ENCODE measurements around the gene UGT1A9.

Gene UGT1A9

DNA sequence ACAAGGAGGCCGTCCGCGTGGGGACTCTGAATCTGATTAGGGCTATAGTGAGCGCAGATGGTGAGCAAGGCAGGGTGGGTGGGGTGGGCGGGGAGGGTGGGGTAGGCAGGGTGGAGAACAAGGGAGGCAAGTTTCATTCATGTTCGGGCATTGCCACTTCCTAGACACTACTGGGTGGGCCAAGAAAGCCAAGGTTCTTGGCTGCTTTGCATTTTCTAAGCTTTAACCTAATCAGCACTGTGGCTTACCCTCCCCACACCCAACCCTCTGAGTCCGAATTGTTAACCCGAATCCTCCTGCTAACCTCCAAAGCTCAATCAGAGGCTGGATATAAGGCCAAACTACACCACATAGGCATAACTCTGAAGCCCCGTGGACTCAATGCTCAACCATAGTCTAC lies 124.6 kb downstream of the UGT1A9 start:
- DNase-seq (ENCODE audit: low read depth in 2 of 2) = no peak

DNA sequence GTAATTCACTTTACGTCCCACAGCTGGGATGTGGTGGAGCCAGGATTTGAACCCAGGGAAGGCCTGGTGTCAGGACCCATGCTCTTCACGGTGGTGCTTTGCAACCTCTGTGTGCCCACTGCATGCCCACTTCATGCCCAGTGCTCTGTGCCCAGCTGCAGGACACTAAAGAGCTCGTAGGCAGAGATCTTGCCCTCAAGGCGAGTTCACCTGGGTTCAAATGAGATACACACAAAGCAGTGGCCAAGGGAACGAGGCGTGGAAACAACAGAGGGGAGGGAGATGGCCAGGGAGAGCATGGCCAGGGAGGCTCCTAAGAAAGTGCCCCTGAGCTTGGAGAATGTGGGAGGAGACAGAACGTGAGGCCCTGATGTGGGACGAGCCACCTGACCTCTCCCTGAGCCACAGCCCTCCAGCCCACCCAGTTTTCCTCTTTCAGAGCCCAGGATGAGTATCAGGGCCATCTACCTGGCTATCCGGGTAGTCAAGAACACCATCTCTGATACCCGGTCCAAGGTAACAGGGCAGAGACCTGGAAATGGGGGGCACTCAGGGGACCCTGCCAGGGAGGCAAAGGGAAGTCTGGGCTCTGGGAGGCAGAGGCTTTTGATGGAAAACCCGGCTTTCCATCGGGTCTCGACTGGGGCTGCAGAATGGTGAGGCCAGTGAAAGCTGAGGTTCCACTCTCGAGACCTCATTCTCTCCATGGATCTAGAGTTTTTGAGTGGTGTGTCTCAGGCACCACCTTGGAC lies 126.8 kb downstream of the UGT1A9 start:
- no peak for DNase-seq (ENCODE audit: low read depth in 2 of 2)

DNA sequence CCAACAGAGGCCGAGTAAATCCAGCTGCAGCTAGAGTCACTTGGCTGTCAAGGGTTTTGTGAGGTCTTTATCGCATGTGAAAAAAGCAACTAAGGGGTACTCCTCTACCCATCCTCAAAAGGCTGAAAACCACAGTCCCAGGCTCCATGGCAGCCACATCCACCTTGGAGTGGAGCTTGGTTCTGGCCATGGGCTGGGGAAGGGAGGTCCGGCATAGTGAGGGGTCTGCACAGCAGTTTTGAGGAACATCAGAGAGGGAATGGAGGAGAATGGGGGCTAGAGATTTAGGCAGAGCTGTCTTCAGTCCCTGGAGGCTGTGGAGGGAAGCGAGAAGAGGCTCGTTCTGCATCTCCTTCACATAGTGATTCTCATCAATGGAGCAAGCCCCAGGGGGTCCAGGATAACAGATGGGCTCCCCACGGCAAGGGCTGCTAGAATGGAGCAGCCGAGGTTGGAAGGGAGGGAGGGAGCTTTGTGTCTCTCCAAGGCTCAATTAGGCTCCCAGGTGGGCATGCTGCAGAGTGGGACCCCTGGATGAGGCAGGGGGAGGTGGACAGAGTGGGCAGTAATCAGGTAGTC lies 127.5 kb downstream of the UGT1A9 start:
- no peak for DNase-seq (ENCODE audit: low read depth in 2 of 2)

DNA sequence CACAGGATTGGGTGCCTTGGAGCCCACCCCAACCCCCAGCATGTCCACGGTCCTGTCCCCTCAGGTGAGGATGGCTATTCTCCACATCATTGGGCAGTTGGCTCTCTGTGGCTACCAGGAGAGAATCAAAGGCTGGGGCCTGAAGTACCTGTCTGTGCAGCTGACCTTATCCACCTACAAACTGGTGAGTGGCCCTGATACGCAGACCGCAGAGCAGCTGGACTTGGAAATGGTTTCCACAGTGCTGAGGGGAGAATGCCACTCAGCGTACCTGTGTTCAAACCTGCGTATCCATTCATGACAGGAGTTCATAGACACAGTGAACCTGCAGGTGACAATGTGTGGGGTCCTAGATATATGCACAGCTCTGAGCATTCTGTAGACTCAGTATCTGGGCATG lies 128.0 kb downstream of the UGT1A9 start:
- no peak for DNase-seq (ENCODE audit: low read depth in 2 of 2)

DNA sequence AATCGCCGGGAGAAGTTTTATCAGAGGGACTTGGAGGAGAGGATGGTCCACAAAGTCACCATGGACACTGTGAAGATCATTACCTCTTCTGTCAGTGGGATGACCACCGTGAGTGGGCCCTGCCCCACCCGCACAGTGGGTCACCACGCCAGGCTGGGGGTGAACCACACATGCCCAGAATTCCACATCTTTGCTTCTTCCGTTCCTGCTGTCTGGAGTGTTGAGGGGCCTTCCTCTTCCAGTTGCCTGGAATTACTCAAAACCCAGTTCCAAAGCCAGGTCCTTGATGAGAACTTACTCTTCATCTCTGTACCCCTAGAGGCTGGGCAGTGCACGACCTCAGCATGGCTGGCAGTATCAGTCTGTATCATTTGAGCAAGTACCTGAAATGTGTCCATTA lies 128.5 kb downstream of the UGT1A9 start:
- DNase-seq (ENCODE audit: low read depth in 2 of 2) = no peak

DNA sequence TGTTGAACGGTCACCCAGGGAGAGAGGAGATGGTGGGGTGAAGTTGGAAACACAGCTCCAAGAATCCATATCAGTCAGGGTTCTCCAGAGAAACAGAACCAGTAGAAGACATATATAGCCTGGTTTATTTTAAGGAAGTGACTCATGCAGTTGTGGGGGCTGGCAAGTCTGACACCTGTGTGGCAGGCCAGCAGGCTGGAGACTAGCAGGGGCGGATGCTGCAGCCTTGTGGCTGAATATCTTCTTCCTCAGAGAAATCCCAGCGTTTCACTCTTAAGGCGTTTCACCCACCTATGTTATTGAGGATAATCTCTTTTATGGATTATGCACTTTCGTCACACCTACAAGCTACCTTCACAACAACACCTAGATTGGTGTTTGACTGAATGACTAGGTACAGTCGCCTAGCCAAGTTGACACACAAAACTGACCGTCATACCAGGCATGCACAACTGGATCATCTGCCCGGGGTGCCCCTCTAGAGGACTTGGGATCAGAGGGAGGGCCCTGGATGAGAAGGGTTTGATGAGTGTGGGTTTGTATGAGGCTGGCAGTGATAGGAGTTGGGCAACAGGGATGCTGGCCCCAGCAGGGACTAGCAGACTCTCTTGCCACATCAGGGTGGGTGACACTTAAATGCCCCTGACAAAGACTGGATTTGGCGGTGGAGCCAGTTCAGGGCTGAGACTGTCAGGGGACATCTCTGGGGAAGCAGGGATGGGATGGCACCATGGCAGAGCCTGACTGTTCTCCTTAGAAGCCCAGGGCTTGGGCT lies 129.8 kb downstream of the UGT1A9 start:
- DNase-seq (ENCODE audit: low read depth in 2 of 2) = no peak

DNA sequence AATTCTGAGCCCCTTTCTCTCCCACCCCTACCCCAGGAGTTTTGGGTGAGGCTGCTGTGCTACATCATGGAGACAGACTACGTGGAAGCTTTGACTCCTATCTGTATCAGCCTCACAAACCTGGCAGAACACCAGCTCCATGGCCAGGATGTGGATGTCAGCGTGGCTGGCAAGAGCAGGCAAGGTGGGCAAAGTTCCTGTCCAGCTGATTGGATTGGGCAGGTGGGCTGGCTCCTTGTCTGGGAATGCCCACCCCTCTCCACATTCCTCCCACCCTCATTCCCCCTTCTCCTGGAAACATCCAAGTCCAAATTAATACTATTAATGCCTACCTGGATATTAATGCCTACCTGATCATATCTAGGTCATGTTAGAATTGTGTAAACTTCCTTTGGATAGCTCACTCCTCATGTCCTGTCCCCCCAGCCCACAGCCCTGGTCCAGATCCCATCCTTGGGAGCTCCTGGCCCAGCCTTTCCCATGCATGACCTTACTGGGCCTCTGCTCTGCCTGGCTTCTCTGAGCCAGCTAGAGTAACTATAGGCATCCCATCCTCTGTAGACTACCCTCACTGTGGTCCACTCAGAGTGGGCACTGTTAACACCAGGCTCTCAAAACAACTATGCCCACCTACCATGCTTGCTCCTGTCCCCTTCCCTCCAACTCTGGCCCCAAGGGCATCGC lies 130.6 kb downstream of the UGT1A9 start:
- DNase-seq (ENCODE audit: low read depth in 2 of 2) = no peak

DNA sequence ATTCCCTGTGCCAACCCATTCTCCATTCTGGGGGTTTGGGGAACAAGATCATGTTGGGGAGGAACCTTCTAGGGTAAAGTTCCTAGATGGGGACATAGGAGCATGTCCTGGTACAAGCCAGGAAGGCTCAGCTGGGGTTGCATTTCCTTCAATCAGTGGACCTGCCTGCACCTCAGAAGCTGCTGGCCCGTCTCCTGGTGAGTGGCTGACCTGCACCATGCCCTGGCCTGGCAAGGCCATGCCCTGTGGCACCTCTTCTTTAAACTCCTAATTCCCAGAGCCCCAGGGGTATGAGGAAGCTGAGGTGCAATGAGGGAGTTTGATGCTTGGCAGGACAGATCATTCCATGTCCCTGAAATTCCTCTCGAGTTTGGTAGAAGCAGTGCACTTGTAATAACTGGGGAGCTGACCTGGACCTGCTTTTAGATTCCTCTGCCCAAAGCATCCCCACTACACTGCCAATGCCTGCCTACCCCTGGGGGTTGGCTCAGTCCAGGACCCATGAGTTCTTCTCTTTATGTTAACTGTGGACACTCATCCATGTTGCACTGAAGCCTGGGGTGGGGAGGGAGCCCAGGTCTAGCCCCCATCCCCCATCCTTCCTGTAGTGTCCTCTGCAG lies 131.7 kb downstream of the UGT1A9 start:
- no peak for DNase-seq (ENCODE audit: low read depth in 2 of 2)

DNA sequence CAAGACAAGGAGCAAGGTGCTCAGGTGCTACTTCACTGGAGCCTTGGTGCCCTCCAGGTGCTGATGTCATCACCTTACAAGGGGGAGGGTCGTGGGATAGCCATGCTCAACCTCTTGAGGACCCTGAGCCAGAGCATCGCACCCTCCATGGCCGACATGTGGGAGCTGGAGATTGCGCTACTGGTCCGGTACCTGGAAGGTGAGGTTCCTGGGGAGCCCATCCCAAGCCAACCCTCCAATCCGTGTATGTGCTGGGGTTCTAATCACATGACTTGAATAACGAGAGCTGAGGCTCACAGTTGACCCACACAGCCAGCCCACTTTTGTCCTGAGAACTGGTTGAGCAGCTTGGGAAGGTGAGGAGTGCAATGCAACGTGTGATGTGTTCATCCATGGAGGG lies 132.3 kb downstream of the UGT1A9 start:
- no peak for DNase-seq (ENCODE audit: low read depth in 2 of 2)

DNA sequence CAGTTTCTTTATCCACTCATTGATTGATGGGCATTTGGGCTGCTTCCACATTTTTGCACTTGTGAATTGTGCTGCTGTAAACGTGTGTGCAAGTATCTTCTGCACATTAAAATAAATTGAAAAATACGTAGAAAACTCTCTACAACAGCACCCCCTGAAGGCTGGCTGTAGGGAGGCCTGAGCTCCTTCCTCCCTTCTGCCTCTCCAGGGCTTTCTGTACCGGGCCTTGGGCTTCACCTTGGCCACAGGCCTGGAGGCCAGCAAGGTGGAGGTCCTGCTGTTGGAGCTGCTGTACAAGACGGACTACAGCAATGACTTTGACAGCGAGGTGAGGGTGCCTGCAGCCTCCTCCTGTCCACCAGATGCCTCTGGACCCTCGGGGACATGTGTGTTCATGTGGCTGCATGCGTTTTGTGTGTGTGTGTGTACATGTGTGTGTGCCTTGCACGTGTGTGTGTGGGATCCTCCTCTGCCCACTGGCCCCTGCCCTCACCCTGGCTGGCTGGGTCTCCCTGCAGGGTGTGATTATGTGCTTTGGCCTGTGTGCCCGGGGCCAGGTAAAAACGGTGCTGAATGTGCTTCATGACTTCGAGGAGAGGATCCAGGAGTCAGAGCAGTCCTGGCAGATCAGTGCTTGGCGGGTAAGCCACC lies 135.6 kb downstream of the UGT1A9 start:
- no peak for DNase-seq (ENCODE audit: low read depth in 2 of 2)

DNA sequence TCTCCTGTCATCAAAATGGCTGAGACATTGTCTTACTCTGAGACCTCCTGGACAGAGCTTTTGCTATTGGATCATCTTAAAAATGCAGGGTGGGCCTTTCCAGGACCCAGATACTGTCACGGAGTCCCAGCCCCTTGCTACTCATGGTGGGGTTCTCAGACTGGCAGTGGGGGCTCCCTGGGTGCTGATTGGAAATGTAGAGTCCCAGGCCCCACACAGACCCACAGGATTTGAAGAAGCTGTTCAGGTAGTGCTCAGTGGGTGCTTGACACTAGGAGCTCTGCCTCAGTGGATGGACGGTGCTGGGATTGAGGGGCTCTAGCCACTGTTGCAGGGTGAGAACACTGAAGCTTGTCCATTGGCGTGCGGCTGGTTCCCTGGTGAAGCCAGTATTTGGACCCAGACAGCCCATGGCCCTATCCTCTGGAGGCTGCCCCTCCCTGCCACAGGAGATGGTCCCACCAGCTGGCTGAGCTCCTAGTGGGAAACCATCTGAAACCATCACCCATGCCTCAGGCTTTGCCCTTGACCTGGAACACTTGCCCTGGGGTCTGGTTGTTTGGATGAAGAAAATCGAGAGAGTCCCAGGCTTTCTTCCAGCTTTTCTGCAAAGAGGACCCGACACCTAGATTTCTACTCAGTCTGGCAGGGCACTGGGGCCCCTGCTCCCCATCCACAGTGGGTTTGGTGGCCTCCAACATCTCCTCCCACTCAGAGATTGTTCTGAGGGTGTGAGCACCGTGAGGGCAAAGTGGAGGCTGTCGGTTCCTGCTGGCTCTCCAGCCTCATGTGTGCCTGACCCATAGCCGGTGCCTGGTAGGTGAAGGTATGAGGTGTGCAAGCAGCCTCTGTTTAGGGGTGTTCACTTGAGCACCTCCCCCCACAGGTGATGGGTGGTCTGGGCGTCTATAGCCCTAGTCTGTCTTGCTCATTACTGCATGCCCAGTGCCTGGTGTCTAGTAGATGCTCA lies 136.6 kb downstream of the UGT1A9 start:
- DNase-seq (ENCODE audit: low read depth in 2 of 2) = no peak

DNA sequence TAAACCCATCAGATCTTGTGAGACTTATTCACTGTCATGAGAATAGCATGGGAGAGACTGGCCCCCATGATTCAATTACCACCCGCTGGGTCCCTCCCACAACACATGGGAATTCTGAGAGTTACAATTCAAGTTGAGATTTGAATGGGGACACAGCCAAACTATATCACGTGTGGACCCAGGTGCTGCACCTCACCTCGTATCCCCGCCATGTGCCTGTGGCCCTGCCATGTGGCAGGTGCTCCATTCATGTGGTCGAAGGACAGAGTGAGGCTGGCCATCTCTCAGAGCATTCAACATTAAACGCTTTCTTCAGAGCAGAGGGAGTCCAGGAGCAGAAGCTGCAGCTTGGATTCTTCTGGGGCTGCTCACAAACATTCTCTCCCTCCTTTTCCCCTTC lies 138.7 kb downstream of the UGT1A9 start:
- DNase-seq (ENCODE audit: low read depth in 2 of 2) = no peak

DNA sequence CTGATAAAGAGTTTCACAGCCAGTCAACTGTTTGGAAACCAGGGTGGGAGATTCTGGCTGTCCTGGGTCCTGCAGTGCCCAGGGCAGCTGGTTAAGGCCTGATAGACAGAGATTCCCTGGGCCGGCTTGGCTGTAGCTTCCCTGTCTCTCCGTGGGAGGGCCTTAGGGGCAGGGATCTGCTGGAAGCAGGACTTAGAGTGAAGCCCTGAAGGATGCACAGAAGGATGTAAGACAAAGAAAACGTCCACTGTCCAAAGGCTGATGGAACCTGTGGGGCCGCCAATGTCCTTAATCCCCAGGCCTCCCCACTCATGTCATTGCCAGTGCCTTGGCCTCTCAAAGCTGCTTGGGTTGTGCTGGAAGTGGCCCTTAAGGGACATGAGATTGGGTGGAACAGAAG lies 139.4 kb downstream of the UGT1A9 start:
- no peak for DNase-seq (ENCODE audit: low read depth in 2 of 2)

DNA sequence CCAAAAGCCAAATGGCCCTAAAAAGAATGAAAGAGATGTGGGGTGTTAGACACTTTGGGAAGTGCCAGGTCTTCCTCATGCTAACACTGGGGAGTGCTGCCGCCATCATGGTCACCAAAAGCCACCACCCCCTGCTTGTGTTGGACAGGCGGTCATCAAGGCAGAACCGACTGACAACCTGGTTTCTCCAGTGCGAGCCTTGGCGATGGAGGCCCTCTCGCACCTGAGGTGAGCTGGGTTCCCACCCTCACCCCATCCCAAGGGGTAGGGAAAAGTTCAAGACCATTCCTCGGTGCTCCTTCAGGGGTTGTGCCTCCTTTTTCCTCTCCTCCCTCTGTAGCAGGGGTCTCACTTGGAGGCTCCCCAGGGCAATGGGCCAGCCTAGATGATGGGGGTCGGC lies 140.0 kb downstream of the UGT1A9 start:
- no peak for DNase-seq (ENCODE audit: low read depth in 2 of 2)

DNA sequence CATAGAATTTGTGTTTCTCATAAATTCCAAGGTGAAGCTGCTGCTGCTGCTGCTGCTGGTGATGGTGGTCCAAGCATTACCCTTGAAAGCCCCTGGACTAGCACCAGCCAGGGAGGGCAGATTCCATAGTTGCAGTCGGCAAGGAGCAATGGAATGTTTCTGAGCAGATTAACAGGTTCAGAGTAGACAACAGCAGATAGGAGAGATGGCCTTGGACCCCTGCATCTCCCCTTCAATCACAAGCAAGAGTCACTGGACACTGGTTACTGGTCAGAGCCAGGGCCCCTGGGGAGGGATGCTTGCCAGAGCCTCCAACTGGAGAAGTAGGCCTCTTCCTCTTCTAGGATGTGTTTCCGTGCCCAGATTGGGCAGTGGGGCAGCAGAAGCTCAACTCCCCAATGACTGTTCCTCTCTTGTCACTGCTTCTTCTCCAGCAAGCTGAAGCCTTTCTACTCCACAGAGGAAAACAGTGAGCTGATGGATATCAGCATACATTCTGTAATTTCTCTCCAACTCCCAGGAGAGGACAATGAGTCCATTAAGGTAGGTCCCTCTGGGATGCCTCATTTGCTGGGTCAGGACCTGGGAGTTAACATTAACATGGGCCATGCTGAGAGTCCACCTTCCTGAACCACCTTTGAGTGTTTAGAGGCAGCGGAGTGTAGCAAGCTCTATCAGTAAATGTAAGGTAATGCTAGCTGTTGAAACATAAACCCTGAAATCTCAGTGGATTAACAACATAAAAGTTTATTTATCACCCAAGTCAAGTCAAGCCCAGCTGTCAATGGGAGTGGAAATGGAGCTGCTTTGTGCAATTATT lies 141.7 kb downstream of the UGT1A9 start:
- no peak for DNase-seq (ENCODE audit: low read depth in 2 of 2)

DNA sequence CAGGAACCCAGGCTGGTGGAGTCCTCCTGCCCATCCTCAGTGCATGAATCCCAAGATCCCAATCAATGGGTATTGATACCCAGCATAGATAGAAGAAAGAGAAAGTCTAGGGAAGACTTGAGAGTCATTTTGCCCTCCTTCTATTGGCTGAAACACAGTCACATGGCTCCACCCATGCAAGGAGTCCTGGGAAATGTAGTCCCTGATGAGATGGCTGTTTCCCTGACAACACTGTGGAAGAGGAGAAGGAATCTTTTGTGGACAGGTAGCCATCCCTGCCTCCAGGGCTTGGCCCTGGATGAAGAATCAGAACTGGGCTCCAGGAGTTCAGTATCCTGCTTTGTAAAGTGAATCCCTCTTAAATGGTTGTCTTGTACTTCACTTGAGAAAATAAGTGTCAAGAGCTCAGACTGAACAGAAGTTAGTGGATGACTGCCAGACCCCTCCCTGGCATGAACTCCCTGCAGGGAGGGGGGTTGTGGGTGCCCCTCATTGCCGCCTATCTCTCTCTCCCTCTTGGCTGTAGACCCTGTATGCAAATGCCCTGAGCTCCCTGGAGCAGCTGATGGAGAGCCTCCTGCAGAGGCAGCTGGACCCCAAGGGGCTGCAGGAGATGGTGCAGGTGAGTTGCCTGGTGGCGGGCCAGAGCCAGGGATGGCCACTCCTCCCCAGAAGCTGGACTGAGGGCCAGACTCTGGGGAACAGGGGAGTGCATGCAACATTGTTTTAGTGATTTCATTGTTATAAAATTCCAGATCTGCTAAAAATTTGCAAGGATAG lies 142.5 kb downstream of the UGT1A9 start:
- no peak for DNase-seq (ENCODE audit: low read depth in 2 of 2)

DNA sequence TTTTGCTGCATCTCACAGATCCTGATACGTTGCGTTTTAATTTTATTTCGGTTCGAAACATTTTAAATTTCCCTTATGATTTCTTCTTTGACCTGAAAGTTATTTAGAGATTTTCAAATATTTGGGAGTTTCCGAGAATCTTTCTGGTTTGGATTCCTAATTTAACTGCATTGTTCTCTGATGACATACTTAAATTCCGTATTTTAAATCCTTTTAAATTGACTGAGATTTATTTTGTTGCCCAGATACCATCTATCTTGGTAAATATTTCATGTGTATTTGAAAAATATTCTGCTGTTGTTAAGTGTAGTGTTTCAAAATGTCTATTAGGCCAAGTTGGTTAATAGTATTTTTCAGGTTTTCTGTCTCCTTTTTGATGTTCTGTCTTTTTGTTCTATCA lies 144.2 kb downstream of the UGT1A9 start:
- DNase-seq (ENCODE audit: low read depth in 2 of 2) = no peak

DNA sequence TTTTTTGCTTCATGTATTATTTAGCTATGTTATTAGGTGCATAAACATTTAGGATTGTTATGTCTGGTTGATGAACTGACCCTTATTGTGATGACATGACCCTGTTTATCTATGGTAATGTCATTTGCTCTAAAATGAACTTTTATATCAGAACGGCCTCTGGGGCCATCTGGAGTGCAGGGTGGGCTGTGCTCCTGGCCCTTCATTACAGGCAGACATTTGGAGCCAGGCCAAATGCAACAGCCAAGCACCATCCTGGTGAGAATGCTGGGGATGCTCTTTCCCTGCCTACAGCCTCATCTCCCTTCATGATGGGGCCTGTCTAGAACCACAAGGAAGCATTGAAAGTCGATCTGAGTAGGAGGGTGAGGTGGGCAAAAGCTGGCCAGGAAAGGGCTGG lies 144.6 kb downstream of the UGT1A9 start:
- DNase-seq (ENCODE audit: low read depth in 2 of 2) = no peak

DNA sequence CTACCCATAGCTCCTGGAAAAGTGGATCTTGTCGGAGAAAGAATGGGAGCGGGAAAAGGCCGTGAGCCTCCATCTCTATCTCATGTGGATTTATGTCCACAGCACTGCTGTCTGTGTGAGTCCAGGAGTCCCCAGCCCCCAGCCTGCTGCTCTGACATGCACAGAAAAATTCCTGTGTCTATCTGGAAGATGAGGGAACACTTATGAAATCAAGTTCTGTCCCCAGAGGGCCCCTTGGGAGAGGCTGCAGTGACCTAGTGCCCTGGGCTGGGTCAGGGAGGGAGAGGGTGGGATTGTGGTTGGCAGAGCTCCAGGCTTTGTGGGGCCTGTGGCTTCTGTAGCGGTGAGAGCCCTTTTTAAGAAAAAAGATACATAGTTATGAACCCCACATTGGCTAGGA lies 145.1 kb downstream of the UGT1A9 start:
- DNase-seq (ENCODE audit: low read depth in 2 of 2) = no peak

Measured in stimulated activated CD8-positive, alpha-beta memory T cell treated with anti-CD3 and anti-CD28 coated beads, Interleukin-2, amount 100 ng/mL, for 1 hour (primary cell).